CD4-positive, alpha-beta T cell (primary cell): ENCODE measurements around the gene IFNAR1. TPM values are rescaled to one million over a fixed set of nuclear protein-coding genes. Genes with fewer than 3 reads are reported as not detected.

Source experiments
- ATAC-seq: fragments of 200-7000 bp; cut with Tn5 transposase; one replicate; pipeline ENCODE4 v1.10.0; 2022; ENCODE audit warnings: mild to moderate bottlenecking; ENCODE audit not compliant: poor library complexity
- CTCF ChIA-PET: fragments of 350-600 bp; sonication (Branson Sonifier 250); formaldehyde crosslinking; loops from one replicate; lab custom pipeline; 2021; ENCODE audit warnings: antibody characterized with exemption, inconsistent platforms; lab: Charles Lee
- POLR2A ChIA-PET: fragments of 350-600 bp; sonication (Branson Sonifier 250); formaldehyde crosslinking; loops from one replicate; lab custom pipeline; 2021; ENCODE audit warnings: antibody characterized with exemption, inconsistent platforms; lab: Charles Lee
- DNase-seq, 14 experiments: peaks; one replicate each; pipeline ENCODE4 v3.0.0-alpha.2; 2013 to 2020; ENCODE audit warnings: mixed read lengths in 2 of 14
- H3K27ac ChIP-seq, 2 donors: one replicate each; pipeline versions ENCODE4 v1.5.1 to v1.7.0; 2013; ENCODE audit warnings: low read length in 2 of 2, low read depth in 1 of 2, mild to moderate bottlenecking in 1 of 2
- H3K27me3 ChIP-seq, 2 experiments: 1 replicate in 1 of 2; 2 replicates in 1 of 2; pipeline versions ENCODE4 v1.6.1 to v1.7.0; 2013; ENCODE audit warnings: low read length in 2 of 2, control low read depth in 1 of 2, mild to moderate bottlenecking in 1 of 2, moderate library complexity in 1 of 2; ENCODE audit not compliant: insufficient read depth in 2 of 2, control insufficient read depth in 1 of 2
- H3K36me3 ChIP-seq: one replicate; pipeline ENCODE4 v1.6.1; 2013; ENCODE audit warnings: low read length, control low read depth; ENCODE audit not compliant: insufficient read depth
- H3K4me1 ChIP-seq: one replicate; pipeline ENCODE4 v1.6.1; 2013; ENCODE audit warnings: low read length, control low read depth; ENCODE audit not compliant: insufficient read depth
- H3K4me3 ChIP-seq: one replicate; pipeline ENCODE4 v1.5.1; 2013; ENCODE audit warnings: mild to moderate bottlenecking, low read length, moderate library complexity
- H3K9me3 ChIP-seq, 2 experiments: 1 replicate in 1 of 2; 2 replicates in 1 of 2; pipeline versions ENCODE4 v1.6.1 to v1.7.0; 2013; ENCODE audit warnings: low read length in 2 of 2, mild to moderate bottlenecking in 2 of 2, control low read depth in 1 of 2, moderate library complexity in 1 of 2; ENCODE audit not compliant: control insufficient read depth in 1 of 2, insufficient read depth in 1 of 2
- H3K27ac Mint-ChIP-seq: one replicate; pipeline ENCODE4 v1.8.0; 2020; ENCODE audit warnings: mixed read lengths
- H3K27me3 Mint-ChIP-seq: one replicate; pipeline ENCODE4 v1.8.0; 2021; ENCODE audit warnings: mixed read lengths
- H3K36me3 Mint-ChIP-seq: one replicate; pipeline ENCODE4 v1.8.0; 2021; ENCODE audit warnings: low read depth, mixed read lengths
- H3K4me1 Mint-ChIP-seq: one replicate; pipeline ENCODE4 v1.8.0; 2021; ENCODE audit warnings: low read depth, mixed read lengths
- H3K4me3 Mint-ChIP-seq: one replicate; pipeline ENCODE4 v1.8.0; 2020; ENCODE audit warnings: mild to moderate bottlenecking, mixed read lengths
- H3K9me3 Mint-ChIP-seq: one replicate; pipeline ENCODE4 v1.8.0; 2020; ENCODE audit warnings: mixed read lengths
- intact Hi-C, 2 experiments: fragments of 100-400 bp; cut with DNase I in 1 of 2; cut with micrococcal nuclease in 1 of 2; formaldehyde crosslinking; loops; one replicate each; pipeline versions ENCODE4 v1.15.1 to v1.9.0; 2023 to 2025; cut with DNase I, micrococcal nuclease
- total RNA-seq, 174 experiments: library from RNA in 2 of 174; stranded (reverse) in 2 of 174; gene quantifications; one replicate each; pipeline ENCODE4 v1.2.3 and lab custom pipeline; 2021 to 2026
- TF ChIP-seq, protein P1 (sequence below): fragments of 200-600 bp; IDR thresholded peaks from one replicate; pipeline ENCODE4 v1.8.0; 2022; ENCODE audit warnings: antibody characterized with exemption, mild to moderate bottlenecking

The IFNAR1 gene
- total RNA-seq, 2 experiments from 2014 or later, result 20.4 to 26.8 TPM

DNA sequence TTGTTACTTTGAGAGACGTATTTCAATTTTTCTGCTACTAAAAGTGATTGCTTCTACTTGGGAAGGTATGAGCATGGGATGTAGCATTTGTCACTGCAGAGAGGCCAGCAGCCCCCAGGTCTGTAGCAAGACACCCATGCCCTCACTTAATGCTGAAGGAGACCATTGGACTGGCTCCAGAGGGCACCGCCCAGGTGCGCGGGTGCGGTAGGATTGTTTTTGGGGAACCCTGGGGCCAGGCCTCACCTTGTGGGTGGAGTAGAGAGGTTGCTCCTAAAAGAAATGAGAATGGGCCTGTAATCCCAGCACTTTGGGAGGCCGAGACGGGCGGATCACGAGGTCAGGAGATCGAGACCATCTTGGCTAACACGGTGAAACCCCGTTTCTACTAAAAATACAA, 47.8 kb downstream of the IFNAR1 start:
- TF ChIP-seq, protein P1, sequence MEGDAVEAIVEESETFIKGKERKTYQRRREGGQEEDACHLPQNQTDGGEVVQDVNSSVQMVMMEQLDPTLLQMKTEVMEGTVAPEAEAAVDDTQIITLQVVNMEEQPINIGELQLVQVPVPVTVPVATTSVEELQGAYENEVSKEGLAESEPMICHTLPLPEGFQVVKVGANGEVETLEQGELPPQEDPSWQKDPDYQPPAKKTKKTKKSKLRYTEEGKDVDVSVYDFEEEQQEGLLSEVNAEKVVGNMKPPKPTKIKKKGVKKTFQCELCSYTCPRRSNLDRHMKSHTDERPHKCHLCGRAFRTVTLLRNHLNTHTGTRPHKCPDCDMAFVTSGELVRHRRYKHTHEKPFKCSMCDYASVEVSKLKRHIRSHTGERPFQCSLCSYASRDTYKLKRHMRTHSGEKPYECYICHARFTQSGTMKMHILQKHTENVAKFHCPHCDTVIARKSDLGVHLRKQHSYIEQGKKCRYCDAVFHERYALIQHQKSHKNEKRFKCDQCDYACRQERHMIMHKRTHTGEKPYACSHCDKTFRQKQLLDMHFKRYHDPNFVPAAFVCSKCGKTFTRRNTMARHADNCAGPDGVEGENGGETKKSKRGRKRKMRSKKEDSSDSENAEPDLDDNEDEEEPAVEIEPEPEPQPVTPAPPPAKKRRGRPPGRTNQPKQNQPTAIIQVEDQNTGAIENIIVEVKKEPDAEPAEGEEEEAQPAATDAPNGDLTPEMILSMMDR, result no peak
- POLR2A ChIA-PET, result interaction anchor here (1.2 kb wide), 1 partner anchor 11 kb away, joined by 7 read pairs; no protein-coding TSS in a partner anchor
- H3K27me3 ChIP-seq, result no peaks in the 10 kb centered on the region
- no peak overlapping the region for H3K27ac ChIP-seq
- ATAC-seq, result no peak
- no peaks in the 10 kb centered on the region for H3K27me3 Mint-ChIP-seq
- DNase-seq, result no peak
- no peak overlapping the region for H3K4me3 ChIP-seq
- peaks cover 13% of the 10 kb centered on the region for H3K4me1 ChIP-seq
- no peak overlapping the region for H3K4me3 Mint-ChIP-seq
- no peak overlapping the region for H3K27ac Mint-ChIP-seq
- H3K9me3 Mint-ChIP-seq, result peaks cover under 1% of the 10 kb centered on the region
- H3K4me1 Mint-ChIP-seq, result peaks cover 6% of the 10 kb centered on the region
- CTCF ChIA-PET, result no interaction called here
- no peaks in the 10 kb centered on the region for H3K36me3 Mint-ChIP-seq
- no peaks in the 10 kb centered on the region for H3K36me3 ChIP-seq
- intact Hi-C loops, result loop anchor here in 1 of 2 experiments (5.0 kb wide), 2 partner anchors 450 to 540 kb away; no protein-coding TSS in a partner anchor
- H3K9me3 ChIP-seq, result peaks cover 10 to 20% of the 10 kb centered on the region in 2 experiments

DNA sequence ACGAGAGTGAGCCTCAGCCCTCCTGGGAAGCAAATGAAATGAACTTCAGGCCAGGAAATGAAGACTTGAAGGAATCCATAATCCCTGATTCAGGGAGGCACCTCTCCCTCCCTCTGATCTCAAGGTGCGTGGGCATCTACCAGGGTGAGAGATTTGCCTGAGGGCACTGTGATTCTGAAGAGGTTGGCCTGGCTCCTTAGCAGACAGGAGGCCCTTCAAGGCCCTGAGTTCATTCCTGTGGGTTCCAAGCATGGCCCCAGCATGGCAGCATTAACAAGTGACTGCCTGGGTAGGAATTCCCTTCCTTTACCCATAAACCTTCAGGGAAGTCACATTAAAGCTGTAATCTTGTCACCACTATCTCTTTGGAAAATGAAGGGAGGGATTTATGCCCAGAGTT, 48.7 kb downstream of the IFNAR1 start:
- no peak for ATAC-seq
- Histone ChIP-seq H3K4me3 (no peak overlapping the region), H3K4me1 (peaks cover 13% of the 10 kb centered on the region), H3K27ac (no peak overlapping the region), H3K9me3 (peaks cover 2 to 11% of the 10 kb centered on the region in 2 experiments), H3K27me3 (no peaks in the 10 kb centered on the region), H3K36me3 (no peaks in the 10 kb centered on the region)
- no peaks in the 10 kb centered on the region for H3K36me3 Mint-ChIP-seq
- CTCF ChIA-PET, result interaction anchor here (1.2 to 1.9 kb wide), 2 partner anchors 11 to 12 kb away, joined by 3 to 6 read pairs; no protein-coding TSS in a partner anchor
- H3K27me3 Mint-ChIP-seq, result no peaks in the 10 kb centered on the region
- intact Hi-C loops, result loop anchor here in 1 of 2 experiments (5.0 kb wide), 2 partner anchors 451 to 541 kb away; no protein-coding TSS in a partner anchor
- POLR2A ChIA-PET, result no interaction called here
- H3K9me3 Mint-ChIP-seq, result no peaks in the 10 kb centered on the region
- H3K4me3 Mint-ChIP-seq, result no peak overlapping the region
- H3K4me1 Mint-ChIP-seq, result peaks cover 6% of the 10 kb centered on the region
- TF ChIP-seq, protein P1, result no peak
- DNase-seq, result no peak
- H3K27ac Mint-ChIP-seq, result no peak overlapping the region

DNA sequence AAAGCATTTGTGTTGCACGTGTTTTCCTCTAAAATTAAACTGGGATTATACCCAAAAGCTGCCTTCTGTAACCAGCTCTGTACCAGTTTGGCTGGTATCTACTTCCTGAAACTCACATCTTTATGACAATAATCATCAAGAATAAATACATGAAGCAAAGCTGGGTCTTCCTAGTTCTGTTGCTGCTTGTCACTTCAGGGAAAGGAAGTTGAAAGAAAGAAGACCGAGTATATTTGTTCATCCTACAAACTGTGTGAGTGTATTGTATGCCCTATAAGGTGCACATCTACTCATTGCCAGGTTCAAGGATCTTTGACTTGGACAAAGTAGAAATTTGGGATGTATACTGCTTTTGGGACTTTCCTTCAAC, 49.3 kb downstream of the IFNAR1 start:
- H3K27ac Mint-ChIP-seq, result no peak overlapping the region
- Histone ChIP-seq H3K27ac (no peak overlapping the region), H3K9me3 (peaks cover 0 to 5% of the 10 kb centered on the region in 2 experiments), H3K4me1 (peaks cover 13% of the 10 kb centered on the region), H3K4me3 (no peak overlapping the region), H3K27me3 (no peaks in the 10 kb centered on the region), H3K36me3 (no peaks in the 10 kb centered on the region)
- ATAC-seq (no peak), DNase-seq (no peak)
- peaks cover 6% of the 10 kb centered on the region for H3K4me1 Mint-ChIP-seq
- TF ChIP-seq, protein P1, result no peak
- no peak overlapping the region for H3K4me3 Mint-ChIP-seq
- no peaks in the 10 kb centered on the region for H3K27me3 Mint-ChIP-seq
- H3K9me3 Mint-ChIP-seq, result no peaks in the 10 kb centered on the region
- ChIA-PET POLR2A (no interaction called here), CTCF (interaction anchor here (1.2 to 1.9 kb wide), 2 partner anchors 11 to 12 kb away, joined by 3 to 6 read pairs; no protein-coding TSS in a partner anchor)
- intact Hi-C loops, result loop anchor here (1.0 to 5.0 kb wide), 5 partner anchors 71 to 542 kb away; no protein-coding TSS in a partner anchor
- no peaks in the 10 kb centered on the region for H3K36me3 Mint-ChIP-seq
